ENCODE data around the gene PRDM15.

- no peak for TF ChIP-seq CTCF (IDR thresholded peaks at IDR 0.05; ENCODE audit: low read depth, low read length)
- no peak for TF ChIP-seq EZH2phosphoT487 (IDR thresholded peaks at IDR 0.05; ENCODE audit: low read depth)
Observed at GRCh38 chr21:41863439-41863740, 15.8 kb downstream of the PRDM15 start.

Measured in OCI-LY3 (cell line).